ENCODE data around the gene ATP1A4. TPM values are rescaled to one million over a fixed set of nuclear protein-coding genes. Genes with fewer than 3 reads are reported as not detected.
"Not testable (repeated sequence)": the region's sequence is repeated elsewhere in the genome, so short reads cannot be mapped to it uniquely, and the experiment has no call there.

The ATP1A4 gene
- total RNA-seq (8.3 TPM), polyA plus RNA-seq (6.2 TPM)

- H3K4me1 ChIP-seq (ENCODE audit: insufficient read depth): no peaks in the 10 kb centered on the region
- DNase-seq (ENCODE audit: extremely low spot score): no peak
- no peak within 1 kb of the TSS for H3K4me3 ChIP-seq (ENCODE audit: low read depth, low read length)
- WGBS: 86% methylated on average over 6 of the region's 6 CpGs
- no peak within 1 kb of the TSS for H3K27ac ChIP-seq (ENCODE audit: low read depth)
- H3K36me3 ChIP-seq (ENCODE audit: insufficient read depth): no peaks in the 10 kb centered on the region
Observed at GRCh38 chr1:160151303-160151702, at the start of gene ATP1A4. TSS of gene ATP1A4 (plus strand) at chr1:160151603. CDS start at chr1:160152041, 438 bp downstream.

DNA sequence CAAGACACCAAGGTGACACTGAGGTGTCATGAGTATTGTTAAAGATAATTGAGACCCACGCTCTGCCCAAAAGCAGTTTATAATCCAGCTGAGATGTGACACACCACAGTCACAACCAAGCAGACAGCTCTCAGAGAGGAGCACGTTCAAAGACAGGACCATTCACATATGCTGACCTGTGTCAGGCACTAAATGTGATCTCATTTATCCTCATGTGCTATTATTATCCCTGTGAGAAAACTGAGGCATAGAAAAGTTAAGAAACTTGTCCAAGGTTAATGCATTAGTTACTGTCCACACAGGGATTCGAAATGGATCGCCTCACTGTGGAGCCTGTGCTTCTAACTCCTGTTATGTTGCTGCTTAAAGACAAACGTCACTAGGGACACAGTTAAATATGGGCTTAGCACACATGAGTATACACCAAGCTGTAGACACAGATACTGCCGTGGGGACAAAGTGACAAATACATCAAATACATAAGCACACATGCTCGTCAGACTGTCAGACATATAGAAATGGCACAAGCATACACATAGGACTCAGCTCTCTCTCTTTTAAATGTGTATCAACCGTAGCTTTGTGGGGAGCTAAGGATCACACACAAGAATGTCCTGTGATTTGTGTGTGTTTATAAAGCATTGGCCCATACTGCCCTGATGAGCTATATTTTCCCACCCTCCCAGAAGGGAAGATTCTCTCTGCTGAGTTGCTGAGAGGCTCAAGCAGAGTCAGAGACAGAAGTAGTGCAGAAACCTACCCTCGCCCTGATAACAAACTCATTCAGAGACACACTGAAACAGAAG is 49.5 kb upstream of the ATP1A4 start:
- 40% methylated on average over 9 of the region's 9 CpGs for WGBS
- Histone ChIP-seq H3K36me3 (ENCODE audit: insufficient read depth) (no peaks in the 10 kb centered on the region), H3K27ac (ENCODE audit: low read depth) (no peak overlapping the region), H3K4me1 (ENCODE audit: insufficient read depth) (no peaks in the 10 kb centered on the region), H3K4me3 (ENCODE audit: low read depth, low read length) (no peak overlapping the region)
- DNase-seq (ENCODE audit: extremely low spot score): no peak

- WGBS: 59% methylated on average over 6 of the region's 6 CpGs
- H3K36me3 ChIP-seq (ENCODE audit: insufficient read depth): no peaks in the 10 kb centered on the region
- H3K4me3 ChIP-seq (ENCODE audit: low read depth, low read length): no peak overlapping the region
- H3K27ac ChIP-seq (ENCODE audit: low read depth): no peak overlapping the region
- no peak for DNase-seq (ENCODE audit: extremely low spot score)
- H3K4me1 ChIP-seq (ENCODE audit: insufficient read depth): no peaks in the 10 kb centered on the region
Observed at GRCh38 chr1:160103658-160104408, 47.6 kb upstream of the ATP1A4 start.

- Histone ChIP-seq H3K36me3 (ENCODE audit: insufficient read depth) (no peaks in the 10 kb centered on the region), H3K4me3 (ENCODE audit: low read depth, low read length) (no peak overlapping the region), H3K4me1 (ENCODE audit: insufficient read depth) (no peaks in the 10 kb centered on the region), H3K27ac (ENCODE audit: low read depth) (no peak overlapping the region)
- no peak for DNase-seq (ENCODE audit: extremely low spot score)
- WGBS: 41% methylated on average over 3 of the region's 3 CpGs
Observed at GRCh38 chr1:160104486-160104885, 46.9 kb upstream of the ATP1A4 start.

- Histone ChIP-seq H3K36me3 (ENCODE audit: insufficient read depth) (no peaks in the 10 kb centered on the region), H3K4me3 (ENCODE audit: low read depth, low read length) (no peak overlapping the region), H3K4me1 (ENCODE audit: insufficient read depth) (no peaks in the 10 kb centered on the region), H3K27ac (ENCODE audit: low read depth) (no peak overlapping the region)
- 96% methylated on average over 5 of the region's 5 CpGs for WGBS
- no peak for DNase-seq (ENCODE audit: extremely low spot score)
Observed at GRCh38 chr1:160105155-160105554, 46.2 kb upstream of the ATP1A4 start.

DNA sequence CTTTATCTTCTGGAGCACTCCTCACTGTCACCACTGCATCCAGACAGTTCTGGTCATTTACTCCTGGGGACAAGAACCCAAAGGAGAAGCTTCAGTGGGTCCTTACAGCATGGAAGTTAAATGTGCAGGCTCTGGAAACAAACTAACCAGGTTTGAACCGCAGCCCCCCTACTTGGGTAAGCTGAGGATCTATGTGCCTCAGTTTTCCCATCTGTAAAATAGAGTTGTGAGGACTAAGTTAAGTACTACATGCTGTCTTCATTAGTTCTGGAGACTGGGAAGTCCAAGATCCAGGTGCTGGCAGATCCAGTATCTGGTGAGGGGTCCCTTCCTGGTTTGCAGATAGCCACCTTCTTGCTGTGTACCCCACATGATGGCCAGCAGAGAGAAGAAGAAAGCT is 43.9 kb upstream of the ATP1A4 start:
- Histone ChIP-seq H3K4me1 (ENCODE audit: insufficient read depth) (no peaks in the 10 kb centered on the region), H3K36me3 (ENCODE audit: insufficient read depth) (no peaks in the 10 kb centered on the region), H3K27ac (ENCODE audit: low read depth) (no peak overlapping the region), H3K4me3 (ENCODE audit: low read depth, low read length) (no peak overlapping the region)
- WGBS: 91% methylated on average over 1 of the region's 1 CpG
- no peak for DNase-seq (ENCODE audit: extremely low spot score)

- H3K36me3 ChIP-seq (ENCODE audit: insufficient read depth): no peaks in the 10 kb centered on the region
- H3K4me3 ChIP-seq (ENCODE audit: low read depth, low read length): no peak overlapping the region
- H3K4me1 ChIP-seq (ENCODE audit: insufficient read depth): no peaks in the 10 kb centered on the region
- no peak overlapping the region for H3K27ac ChIP-seq (ENCODE audit: low read depth)
- WGBS: 35% methylated on average over 6 of the region's 6 CpGs
- DNase-seq (ENCODE audit: extremely low spot score): no peak
Observed at GRCh38 chr1:160108888-160109662, 42.3 kb upstream of the ATP1A4 start.

DNA sequence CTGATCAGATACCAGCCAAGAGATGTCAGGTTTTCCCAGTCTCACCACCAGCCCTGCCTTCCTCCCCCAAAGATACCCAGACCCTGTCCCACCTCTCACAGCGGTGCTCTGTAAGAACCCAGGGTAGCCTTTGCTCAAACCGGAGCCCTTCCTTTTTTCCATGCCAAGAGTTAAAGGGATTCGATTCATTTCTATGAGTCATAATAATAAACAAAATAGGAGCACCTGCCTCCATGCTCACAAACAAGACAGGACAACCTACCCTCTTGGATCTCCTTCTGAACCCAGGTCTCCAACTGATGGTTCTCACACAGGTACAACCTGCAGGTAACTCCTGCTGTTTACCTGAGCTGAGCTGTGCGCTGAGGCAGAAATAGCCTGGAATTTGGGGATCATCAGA is 41.7 kb upstream of the ATP1A4 start:
- Histone ChIP-seq H3K4me1 (ENCODE audit: insufficient read depth) (no peaks in the 10 kb centered on the region), H3K27ac (ENCODE audit: low read depth) (no peak overlapping the region), H3K4me3 (ENCODE audit: low read depth, low read length) (no peak overlapping the region), H3K36me3 (ENCODE audit: insufficient read depth) (no peaks in the 10 kb centered on the region)
- no peak for DNase-seq (ENCODE audit: extremely low spot score)
- 55% methylated on average over 4 of the region's 4 CpGs for WGBS

- not testable (repeated sequence) for H3K4me3 ChIP-seq (ENCODE audit: low read depth, low read length); H3K4me1 ChIP-seq (ENCODE audit: insufficient read depth); DNase-seq (ENCODE audit: extremely low spot score); H3K27ac ChIP-seq (ENCODE audit: low read depth); H3K36me3 ChIP-seq (ENCODE audit: insufficient read depth)
- WGBS: 93% methylated on average over 10 of the region's 10 CpGs
Observed at GRCh38 chr1:160111462-160111861, 39.9 kb upstream of the ATP1A4 start.

DNA sequence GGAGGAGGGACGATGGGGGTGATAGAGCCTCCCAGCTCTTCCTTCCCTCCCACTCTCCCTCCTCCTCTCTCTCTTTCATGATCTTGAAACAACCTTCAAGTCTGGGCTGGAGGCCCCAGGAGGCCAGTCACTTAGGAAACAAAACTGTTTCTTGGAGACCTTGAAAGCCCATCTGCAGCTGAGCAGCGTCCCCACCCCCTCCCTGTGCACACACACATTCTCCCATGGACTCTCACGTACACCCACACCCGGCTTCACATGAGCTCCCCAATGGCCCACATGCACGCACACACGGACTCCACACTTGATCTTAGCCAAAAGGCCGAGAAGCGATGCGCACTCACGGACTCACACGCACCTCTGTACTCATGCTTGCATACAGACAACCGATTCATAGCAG is 39.0 kb upstream of the ATP1A4 start:
- H3K4me3 ChIP-seq (ENCODE audit: low read depth, low read length): no peak overlapping the region
- no peak overlapping the region for H3K27ac ChIP-seq (ENCODE audit: low read depth)
- no peak for DNase-seq (ENCODE audit: extremely low spot score)
- H3K36me3 ChIP-seq (ENCODE audit: insufficient read depth): no peaks in the 10 kb centered on the region
- H3K4me1 ChIP-seq (ENCODE audit: insufficient read depth): no peaks in the 10 kb centered on the region
- 77% methylated on average over 12 of the region's 12 CpGs for WGBS

DNA sequence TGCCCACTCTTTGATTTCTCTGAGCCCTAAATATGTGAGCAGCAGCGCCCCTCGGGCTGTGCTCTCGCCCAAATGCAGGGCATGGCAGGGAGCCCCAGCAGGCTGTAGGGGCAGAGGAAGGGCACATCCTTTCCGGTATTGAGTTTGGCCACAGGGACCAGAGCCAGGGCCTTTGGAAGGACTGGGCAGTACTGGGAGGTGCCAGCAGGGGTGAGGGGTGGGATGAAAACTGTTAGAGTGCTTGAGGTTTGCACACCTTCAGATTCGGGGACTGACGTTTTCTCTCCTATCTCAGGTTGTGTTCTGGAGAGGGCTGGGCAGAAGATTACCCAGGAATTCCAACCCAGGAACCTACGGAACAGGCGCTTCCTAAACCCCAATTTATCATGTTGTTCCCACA is 38.0 kb upstream of the ATP1A4 start:
- Histone ChIP-seq H3K27ac (ENCODE audit: low read depth) (no peak overlapping the region), H3K4me3 (ENCODE audit: low read depth, low read length) (no peak overlapping the region), H3K36me3 (ENCODE audit: insufficient read depth) (no peaks in the 10 kb centered on the region), H3K4me1 (ENCODE audit: insufficient read depth) (no peaks in the 10 kb centered on the region)
- DNase-seq (ENCODE audit: extremely low spot score): no peak
- 81% methylated on average over 8 of the region's 8 CpGs for WGBS

DNA sequence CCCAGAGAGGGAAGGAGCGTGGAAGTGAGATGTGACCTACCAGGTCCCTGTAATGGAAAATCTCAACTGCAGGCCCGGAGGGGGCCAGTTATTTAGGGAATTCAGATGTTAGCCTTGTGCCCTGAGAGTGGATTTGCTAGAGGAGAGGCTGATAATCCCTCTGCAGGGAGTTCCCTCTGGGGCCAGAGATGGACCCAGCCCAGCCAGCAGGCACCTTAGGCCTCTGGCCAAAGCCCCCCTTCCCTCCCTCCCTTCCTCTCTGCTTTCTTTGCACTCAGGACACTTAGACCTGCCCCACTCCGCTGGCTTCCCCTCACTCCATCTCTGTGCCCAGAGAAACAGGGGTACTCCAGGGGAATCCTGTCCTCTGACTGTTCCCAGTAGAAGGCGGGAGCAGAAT is 37.3 kb upstream of the ATP1A4 start:
- no peak overlapping the region for H3K4me3 ChIP-seq (ENCODE audit: low read depth, low read length)
- no peak for DNase-seq (ENCODE audit: extremely low spot score)
- H3K4me1 ChIP-seq (ENCODE audit: insufficient read depth): no peaks in the 10 kb centered on the region
- WGBS: 59% methylated on average over 4 of the region's 4 CpGs
- H3K27ac ChIP-seq (ENCODE audit: low read depth): no peak overlapping the region
- no peaks in the 10 kb centered on the region for H3K36me3 ChIP-seq (ENCODE audit: insufficient read depth)

GRCh38 chr1:160115545-160116282 is 35.7 kb upstream of the ATP1A4 start, which contains the start of gene ATP1A2:
TSS of gene ATP1A2 (plus strand) at chr1:160115759. CDS start at chr1:160115862, 103 bp downstream.
- 25% methylated on average over 16 of the region's 16 CpGs for WGBS
- no peaks in the 10 kb centered on the region for H3K4me1 ChIP-seq (ENCODE audit: insufficient read depth)
- DNase-seq (ENCODE audit: extremely low spot score): no peak
- no peak within 1 kb of the TSS for H3K27ac ChIP-seq (ENCODE audit: low read depth)
- no peaks in the 10 kb centered on the region for H3K36me3 ChIP-seq (ENCODE audit: insufficient read depth)
- H3K4me3 ChIP-seq (ENCODE audit: low read depth, low read length): peak within 1 kb of the TSS; percentile 4

All from urinary bladder (tissue), 4 donors.